GM23338 (cell line): ENCODE measurements around the gene PYDC2.

ENCODE experiments used
- CREB1 ChIP-seq: fragments of 250-450 bp; sonication (Bioruptor Pico); IDR thresholded peaks from 2 replicates; pipeline ENCODE4 v1.5.0; 2020; ENCODE audit warnings: low read depth, mild to moderate bottlenecking, moderate library complexity
- EZH2 ChIP-seq: fragments of 200-600 bp; sonication (generic); IDR thresholded peaks from one replicate; pipeline ENCODE4 v1.8.0; 2017; ENCODE audit warnings: antibody characterized with exemption, mild to moderate bottlenecking, low read depth; ENCODE audit not compliant: unreplicated experiment
- EZH2phosphoT487 ChIP-seq: fragments of 200-600 bp; sonication (generic); IDR thresholded peaks from one replicate; pipeline ENCODE4 v1.8.1; 2018; ENCODE audit warnings: antibody characterized with exemption; ENCODE audit not compliant: unreplicated experiment
- JUNB ChIP-seq: IDR thresholded peaks from one replicate; pipeline ENCODE4 v1.6.1; 2016; ENCODE audit warnings: antibody characterized with exemption; ENCODE audit not compliant: unreplicated experiment
- NANOG ChIP-seq: IDR thresholded peaks from 2 replicates; pipeline ENCODE4 v1.6.1; 2016; ENCODE audit warnings: antibody characterized with exemption, borderline replicate concordance
- POLR2AphosphoS5 ChIP-seq: IDR thresholded peaks from 2 replicates; pipeline ENCODE4 v1.6.1; 2016; ENCODE audit warnings: antibody characterized with exemption, low read depth
- ZNF331 ChIP-seq: fragments of 250-450 bp; sonication (Bioruptor Pico); IDR thresholded peaks from 2 replicates; pipeline ENCODE4 v1.5.0; 2020; ENCODE audit warnings: low read depth, mild to moderate bottlenecking, moderate library complexity
- TF ChIP-seq, protein P1 (sequence below), 2 experiments: fragments of 200-600 bp in 1 of 2; sonication (generic) in 1 of 2; conservative IDR thresholded peaks; 2 replicates each; pipeline versions ENCODE4 v1.5.1 to v1.6.1; 2016 to 2017; ENCODE audit warnings: antibody characterized with exemption in 2 of 2, low read depth in 2 of 2, mild to moderate bottlenecking in 2 of 2, moderate library complexity in 1 of 2
- TF ChIP-seq, protein P2 (sequence below): IDR thresholded peaks from one replicate; pipeline ENCODE4 v1.6.1; 2018; ENCODE audit warnings: antibody characterized with exemption; ENCODE audit not compliant: unreplicated experiment
- TF ChIP-seq, protein P3 (sequence below): IDR thresholded peaks from 2 replicates; pipeline ENCODE4 v1.6.1; 2016; ENCODE audit warnings: antibody characterized with exemption

DNA sequence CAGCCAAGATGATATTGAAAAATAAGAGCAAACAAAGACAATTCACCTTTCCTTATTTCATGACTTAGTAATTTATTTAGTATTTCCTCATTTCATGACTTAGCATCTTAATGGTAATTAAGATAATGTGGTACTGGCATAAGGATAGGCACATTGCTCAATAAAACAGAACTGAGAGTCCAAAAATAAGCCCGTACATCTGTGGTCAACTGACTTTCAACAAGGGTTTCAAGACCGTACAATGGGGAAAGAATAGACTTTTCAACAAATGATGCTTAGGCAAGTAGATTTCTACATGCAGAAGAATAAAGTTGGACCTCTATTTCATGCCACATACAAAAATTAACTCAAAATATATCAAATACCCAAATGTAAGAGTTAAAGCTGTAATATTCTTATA lies 603 bp upstream of the PYDC2 start:
- TF ChIP-seq EZH2 (no peak), POLR2AphosphoS5 (no peak), CREB1 (CRISPR knock-in tag) (no peak), EZH2phosphoT487 (no peak), NANOG (no peak), ZNF331 (CRISPR knock-in tag) (no peak), JUNB (no peak)
- TF ChIP-seq, protein P1, sequence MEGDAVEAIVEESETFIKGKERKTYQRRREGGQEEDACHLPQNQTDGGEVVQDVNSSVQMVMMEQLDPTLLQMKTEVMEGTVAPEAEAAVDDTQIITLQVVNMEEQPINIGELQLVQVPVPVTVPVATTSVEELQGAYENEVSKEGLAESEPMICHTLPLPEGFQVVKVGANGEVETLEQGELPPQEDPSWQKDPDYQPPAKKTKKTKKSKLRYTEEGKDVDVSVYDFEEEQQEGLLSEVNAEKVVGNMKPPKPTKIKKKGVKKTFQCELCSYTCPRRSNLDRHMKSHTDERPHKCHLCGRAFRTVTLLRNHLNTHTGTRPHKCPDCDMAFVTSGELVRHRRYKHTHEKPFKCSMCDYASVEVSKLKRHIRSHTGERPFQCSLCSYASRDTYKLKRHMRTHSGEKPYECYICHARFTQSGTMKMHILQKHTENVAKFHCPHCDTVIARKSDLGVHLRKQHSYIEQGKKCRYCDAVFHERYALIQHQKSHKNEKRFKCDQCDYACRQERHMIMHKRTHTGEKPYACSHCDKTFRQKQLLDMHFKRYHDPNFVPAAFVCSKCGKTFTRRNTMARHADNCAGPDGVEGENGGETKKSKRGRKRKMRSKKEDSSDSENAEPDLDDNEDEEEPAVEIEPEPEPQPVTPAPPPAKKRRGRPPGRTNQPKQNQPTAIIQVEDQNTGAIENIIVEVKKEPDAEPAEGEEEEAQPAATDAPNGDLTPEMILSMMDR (conservative IDR thresholded peaks at IDR 0.05; ENCODE audit: low read depth in 2 of 2): no peak
- TF ChIP-seq, protein P2, sequence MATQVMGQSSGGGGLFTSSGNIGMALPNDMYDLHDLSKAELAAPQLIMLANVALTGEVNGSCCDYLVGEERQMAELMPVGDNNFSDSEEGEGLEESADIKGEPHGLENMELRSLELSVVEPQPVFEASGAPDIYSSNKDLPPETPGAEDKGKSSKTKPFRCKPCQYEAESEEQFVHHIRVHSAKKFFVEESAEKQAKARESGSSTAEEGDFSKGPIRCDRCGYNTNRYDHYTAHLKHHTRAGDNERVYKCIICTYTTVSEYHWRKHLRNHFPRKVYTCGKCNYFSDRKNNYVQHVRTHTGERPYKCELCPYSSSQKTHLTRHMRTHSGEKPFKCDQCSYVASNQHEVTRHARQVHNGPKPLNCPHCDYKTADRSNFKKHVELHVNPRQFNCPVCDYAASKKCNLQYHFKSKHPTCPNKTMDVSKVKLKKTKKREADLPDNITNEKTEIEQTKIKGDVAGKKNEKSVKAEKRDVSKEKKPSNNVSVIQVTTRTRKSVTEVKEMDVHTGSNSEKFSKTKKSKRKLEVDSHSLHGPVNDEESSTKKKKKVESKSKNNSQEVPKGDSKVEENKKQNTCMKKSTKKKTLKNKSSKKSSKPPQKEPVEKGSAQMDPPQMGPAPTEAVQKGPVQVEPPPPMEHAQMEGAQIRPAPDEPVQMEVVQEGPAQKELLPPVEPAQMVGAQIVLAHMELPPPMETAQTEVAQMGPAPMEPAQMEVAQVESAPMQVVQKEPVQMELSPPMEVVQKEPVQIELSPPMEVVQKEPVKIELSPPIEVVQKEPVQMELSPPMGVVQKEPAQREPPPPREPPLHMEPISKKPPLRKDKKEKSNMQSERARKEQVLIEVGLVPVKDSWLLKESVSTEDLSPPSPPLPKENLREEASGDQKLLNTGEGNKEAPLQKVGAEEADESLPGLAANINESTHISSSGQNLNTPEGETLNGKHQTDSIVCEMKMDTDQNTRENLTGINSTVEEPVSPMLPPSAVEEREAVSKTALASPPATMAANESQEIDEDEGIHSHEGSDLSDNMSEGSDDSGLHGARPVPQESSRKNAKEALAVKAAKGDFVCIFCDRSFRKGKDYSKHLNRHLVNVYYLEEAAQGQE: no peak
- TF ChIP-seq, protein P3, sequence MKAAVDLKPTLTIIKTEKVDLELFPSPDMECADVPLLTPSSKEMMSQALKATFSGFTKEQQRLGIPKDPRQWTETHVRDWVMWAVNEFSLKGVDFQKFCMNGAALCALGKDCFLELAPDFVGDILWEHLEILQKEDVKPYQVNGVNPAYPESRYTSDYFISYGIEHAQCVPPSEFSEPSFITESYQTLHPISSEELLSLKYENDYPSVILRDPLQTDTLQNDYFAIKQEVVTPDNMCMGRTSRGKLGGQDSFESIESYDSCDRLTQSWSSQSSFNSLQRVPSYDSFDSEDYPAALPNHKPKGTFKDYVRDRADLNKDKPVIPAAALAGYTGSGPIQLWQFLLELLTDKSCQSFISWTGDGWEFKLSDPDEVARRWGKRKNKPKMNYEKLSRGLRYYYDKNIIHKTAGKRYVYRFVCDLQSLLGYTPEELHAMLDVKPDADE: no peak
